OCI-LY7 (cell line): Measurements from ENCODE around the gene PDIA2. TPM values are rescaled to one million over a fixed set of nuclear protein-coding genes. Genes with fewer than 3 reads are reported as not detected.

Source experiments
- BruUV-seq: library from RNA; stranded (reverse); fragments of 400-500 nt; replicated peaks from 2 replicates; lab custom pipeline; 2021; lab: Mats Ljungman, UMichigan
- CTCF ChIA-PET: fragments of 300-600 bp; sonication (Branson Sonifier 250); formaldehyde crosslinking; loops from one replicate; lab custom pipeline; 2022; ENCODE audit warnings: antibody characterized with exemption; ENCODE audit not compliant: unreplicated experiment; lab: Charles Lee
- POLR2A ChIA-PET: fragments of 300-600 bp; sonication (Branson Sonifier 250); formaldehyde crosslinking; loops from one replicate; lab custom pipeline; 2022; ENCODE audit warnings: antibody characterized with exemption; lab: Charles Lee
- DNase-seq: peaks from one replicate; pipeline ENCODE4 v3.0.0-alpha.2; 2015; ENCODE audit warnings: low spot score
- H2AFZ ChIP-seq: fragments of 200-600 bp; sonication (generic), shearing (Covaris generic); 2 replicates; pipeline ENCODE4 v1.6.1; 2014; ENCODE audit warnings: mild to moderate bottlenecking, antibody characterized with exemption, low read length, moderate library complexity
- H3K27ac ChIP-seq: fragments of 200-600 bp; sonication (generic); 2 replicates; pipeline ENCODE4 v1.5.1; 2014; ENCODE audit warnings: mixed run types, low read depth, mild to moderate bottlenecking, moderate library complexity, low read length, inconsistent platforms; ENCODE audit not compliant: poor library complexity, severe bottlenecking
- H3K36me3 ChIP-seq: fragments of 200-600 bp; sonication (generic); 2 replicates; pipeline ENCODE4 v1.6.1; 2014; ENCODE audit warnings: mild to moderate bottlenecking, antibody characterized with exemption, low read length, moderate library complexity, mixed read lengths; ENCODE audit not compliant: insufficient read depth
- H3K4me1 ChIP-seq: fragments of 200-600 bp; sonication (generic); 2 replicates; pipeline ENCODE4 v1.5.1; 2014; ENCODE audit warnings: mild to moderate bottlenecking, low read length; ENCODE audit not compliant: insufficient read depth, poor library complexity, severe bottlenecking
- H3K4me2 ChIP-seq: fragments of 200-600 bp; sonication (generic); 2 replicates; pipeline ENCODE4 v1.6.1; 2014; ENCODE audit warnings: mild to moderate bottlenecking, low read length
- H3K4me3 ChIP-seq: fragments of 200-600 bp; sonication (generic); 2 replicates; pipeline ENCODE4 v1.5.1; 2014; ENCODE audit warnings: mild to moderate bottlenecking, low read depth, low read length; ENCODE audit not compliant: poor library complexity, severe bottlenecking
- H3K79me2 ChIP-seq: fragments of 200-600 bp; sonication (generic); 2 replicates; pipeline ENCODE4 v1.6.1; 2016; ENCODE audit warnings: low read depth, mild to moderate bottlenecking, low read length, moderate library complexity, mixed read lengths; ENCODE audit not compliant: insufficient read depth
- H3K9me2 ChIP-seq: fragments of 200-600 bp; sonication (generic); 2 replicates; pipeline ENCODE4 v1.6.1; 2016; ENCODE audit warnings: mild to moderate bottlenecking, low read length, mixed read lengths; ENCODE audit not compliant: insufficient read depth
- H3K9me3 ChIP-seq: fragments of 200-600 bp; sonication (generic); 2 replicates; pipeline ENCODE4 v1.6.1; 2014; ENCODE audit warnings: mild to moderate bottlenecking, mixed run types, low read length, mixed read lengths
- H4K20me1 ChIP-seq: fragments of 200-600 bp; sonication (generic); 2 replicates; pipeline ENCODE4 v1.6.1; 2014; ENCODE audit warnings: mild to moderate bottlenecking, antibody characterized with exemption, low read length, moderate library complexity, mixed read lengths; ENCODE audit not compliant: insufficient read depth
- EZH2phosphoT487 ChIP-seq: fragments of 200-600 bp; sonication (generic); IDR thresholded peaks from 2 replicates; pipeline ENCODE4 v1.6.1; 2018; ENCODE audit warnings: low read depth, borderline replicate concordance, mild to moderate bottlenecking, mixed run types, antibody characterized with exemption, low read length, moderate library complexity, mixed read lengths
- intact Hi-C: fragments of 100-400 bp; cut with micrococcal nuclease; formaldehyde crosslinking; loops from one replicate; pipeline ENCODE4 v1.10.0; 2022; ENCODE audit not compliant: unreplicated experiment
- total RNA-seq, 2 experiments: library from RNA; depleted of rRNA in 1 of 2; stranded (reverse); fragments of >200 nt in 1 of 2; shearing (Covaris generic) in 1 of 2; gene quantifications; 2 replicates each; pipeline ENCODE4 v1.2.3, GENCODE V29; 2014 to 2022
- TF ChIP-seq, protein P1 (sequence below): fragments of 200-600 bp; sonication (generic); conservative IDR thresholded peaks from 2 replicates; pipeline ENCODE4 v1.5.1; 2014; ENCODE audit warnings: mild to moderate bottlenecking, antibody characterized with exemption, low read length, moderate library complexity, mixed read lengths

The PDIA2 gene
- total RNA-seq, 2 experiments from 2014 or later, result not detected

DNA sequence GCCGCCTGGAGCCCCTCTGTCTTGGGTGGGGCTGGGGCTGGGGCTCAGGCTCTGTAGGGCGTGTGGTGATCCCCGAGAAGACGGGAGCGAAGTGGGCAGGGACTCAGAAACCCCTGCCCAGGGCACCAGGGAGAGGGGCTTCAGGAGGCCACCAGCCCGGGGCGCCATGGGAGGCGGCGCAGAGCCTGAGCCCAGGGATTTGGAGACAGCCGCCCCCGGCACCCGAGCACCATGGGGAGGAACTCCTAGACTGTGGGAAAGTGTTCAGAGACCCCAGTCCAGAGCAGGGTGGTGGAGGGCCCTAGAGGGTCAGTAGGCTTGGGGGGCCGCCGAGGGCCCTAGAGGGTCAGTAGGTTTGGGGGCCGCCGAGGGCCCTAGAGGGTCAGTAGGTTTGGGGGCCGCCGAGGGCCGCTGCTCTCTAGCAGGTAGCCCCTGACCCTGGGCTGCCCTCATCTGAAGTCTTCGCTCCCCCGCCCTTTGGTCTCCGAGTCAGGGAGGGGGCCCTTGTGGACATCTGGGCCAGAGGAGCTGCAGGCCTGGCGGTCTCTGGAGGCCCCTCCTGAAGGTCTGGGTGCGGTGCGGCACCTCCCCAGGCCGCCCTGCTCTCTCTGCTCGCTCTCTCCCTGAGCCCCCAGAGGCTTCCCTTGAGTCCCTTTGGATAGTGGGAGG, 1.8 kb upstream of the PDIA2 start:
- Histone ChIP-seq H3K27ac (no peak overlapping the region), H3K9me3 (no peaks in the 10 kb centered on the region), H3K4me1 (no peaks in the 10 kb centered on the region), H2AFZ (no peak overlapping the region), H3K79me2 (no peaks in the 10 kb centered on the region), H3K4me2 (no peak overlapping the region), H4K20me1 (no peaks in the 10 kb centered on the region), H3K4me3 (no peak overlapping the region), H3K36me3 (no peaks in the 10 kb centered on the region), H3K9me2 (no peaks in the 10 kb centered on the region)
- intact Hi-C loops, result no loop called here
- CTCF ChIA-PET, result no interaction called here
- POLR2A ChIA-PET, result no interaction called here
- no TSS peak for BruUV-seq
- TF ChIP-seq, protein P1, sequence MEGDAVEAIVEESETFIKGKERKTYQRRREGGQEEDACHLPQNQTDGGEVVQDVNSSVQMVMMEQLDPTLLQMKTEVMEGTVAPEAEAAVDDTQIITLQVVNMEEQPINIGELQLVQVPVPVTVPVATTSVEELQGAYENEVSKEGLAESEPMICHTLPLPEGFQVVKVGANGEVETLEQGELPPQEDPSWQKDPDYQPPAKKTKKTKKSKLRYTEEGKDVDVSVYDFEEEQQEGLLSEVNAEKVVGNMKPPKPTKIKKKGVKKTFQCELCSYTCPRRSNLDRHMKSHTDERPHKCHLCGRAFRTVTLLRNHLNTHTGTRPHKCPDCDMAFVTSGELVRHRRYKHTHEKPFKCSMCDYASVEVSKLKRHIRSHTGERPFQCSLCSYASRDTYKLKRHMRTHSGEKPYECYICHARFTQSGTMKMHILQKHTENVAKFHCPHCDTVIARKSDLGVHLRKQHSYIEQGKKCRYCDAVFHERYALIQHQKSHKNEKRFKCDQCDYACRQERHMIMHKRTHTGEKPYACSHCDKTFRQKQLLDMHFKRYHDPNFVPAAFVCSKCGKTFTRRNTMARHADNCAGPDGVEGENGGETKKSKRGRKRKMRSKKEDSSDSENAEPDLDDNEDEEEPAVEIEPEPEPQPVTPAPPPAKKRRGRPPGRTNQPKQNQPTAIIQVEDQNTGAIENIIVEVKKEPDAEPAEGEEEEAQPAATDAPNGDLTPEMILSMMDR, result no peak
- TF ChIP-seq EZH2phosphoT487, result no peak
- no peak for DNase-seq

GRCh38 chr16:281660-282255, 1.2 kb upstream of the PDIA2 start:
- no peak overlapping the region for H2AFZ ChIP-seq
- BruUV-seq, result no TSS peak
- no peaks in the 10 kb centered on the region for H4K20me1 ChIP-seq
- no peaks in the 10 kb centered on the region for H3K36me3 ChIP-seq
- H3K9me2 ChIP-seq, result no peaks in the 10 kb centered on the region
- intact Hi-C loops, result no loop called here
- no peaks in the 10 kb centered on the region for H3K4me1 ChIP-seq
- H3K79me2 ChIP-seq, result no peaks in the 10 kb centered on the region
- no peaks in the 10 kb centered on the region for H3K9me3 ChIP-seq
- H3K4me3 ChIP-seq, result no peak overlapping the region
- CTCF ChIA-PET, result no interaction called here
- POLR2A ChIA-PET, result no interaction called here
- no peak overlapping the region for H3K27ac ChIP-seq
- H3K4me2 ChIP-seq, result no peak overlapping the region
- TF ChIP-seq EZH2phosphoT487, result no peak
- TF ChIP-seq, protein P1, result no peak
- no peak for DNase-seq

DNA sequence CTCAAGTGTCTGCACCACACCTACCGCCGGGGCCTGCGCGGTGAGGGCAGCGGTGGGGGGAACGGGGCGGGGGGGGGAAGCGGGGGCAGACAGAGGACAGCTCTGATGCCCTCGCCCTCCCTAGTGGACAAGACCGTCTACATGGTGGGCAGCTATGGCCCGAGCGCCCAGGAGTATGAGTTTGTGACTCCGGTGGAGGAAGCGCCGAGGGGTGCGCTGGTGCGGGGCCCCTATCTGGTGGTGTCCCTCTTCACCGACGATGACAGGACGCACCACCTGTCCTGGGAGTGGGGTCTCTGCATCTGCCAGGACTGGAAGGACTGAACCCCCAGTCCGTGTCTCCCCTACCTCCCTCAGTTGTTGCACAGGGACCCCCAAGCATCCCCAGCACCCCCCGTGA, 473 bp upstream of the PDIA2 start:
- no peaks in the 10 kb centered on the region for H3K9me2 ChIP-seq
- intact Hi-C loops, result no loop called here
- no peak overlapping the region for H3K4me3 ChIP-seq
- H2AFZ ChIP-seq, result no peak overlapping the region
- H3K79me2 ChIP-seq, result no peaks in the 10 kb centered on the region
- H3K27ac ChIP-seq, result no peak overlapping the region
- BruUV-seq, result no TSS peak
- H3K4me2 ChIP-seq, result no peak overlapping the region
- ChIA-PET CTCF (no interaction called here), POLR2A (no interaction called here)
- no peak for DNase-seq
- H3K4me1 ChIP-seq, result no peaks in the 10 kb centered on the region
- H3K9me3 ChIP-seq, result no peaks in the 10 kb centered on the region
- no peaks in the 10 kb centered on the region for H4K20me1 ChIP-seq
- no peak for TF ChIP-seq EZH2phosphoT487
- TF ChIP-seq, protein P1, result no peak
- no peaks in the 10 kb centered on the region for H3K36me3 ChIP-seq
